Measurements from ENCODE around the gene KLHL6.

Gene KLHL6

DNA sequence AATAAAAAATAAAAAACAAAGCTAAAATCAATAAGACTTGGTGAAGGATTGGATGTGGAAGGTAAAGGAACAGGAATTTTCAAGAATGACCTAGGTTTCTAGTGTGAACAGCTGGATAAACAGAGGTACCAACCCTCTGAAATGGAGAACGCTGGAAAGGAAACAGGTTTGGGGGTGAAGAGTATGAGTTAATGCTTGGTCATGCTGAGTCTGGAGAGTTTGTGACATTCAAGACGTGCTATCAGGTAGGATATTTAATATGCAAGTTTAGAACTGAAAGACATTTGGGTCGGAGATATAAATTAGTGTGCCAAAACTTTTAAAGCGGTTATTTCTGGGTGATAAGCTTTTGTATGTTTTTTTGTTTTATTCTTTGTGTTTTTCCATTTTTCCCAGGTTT lies 11.4 kb upstream of the KLHL6 start:
- no peak for DNase-seq (ENCODE audit: low spot score)

DNA sequence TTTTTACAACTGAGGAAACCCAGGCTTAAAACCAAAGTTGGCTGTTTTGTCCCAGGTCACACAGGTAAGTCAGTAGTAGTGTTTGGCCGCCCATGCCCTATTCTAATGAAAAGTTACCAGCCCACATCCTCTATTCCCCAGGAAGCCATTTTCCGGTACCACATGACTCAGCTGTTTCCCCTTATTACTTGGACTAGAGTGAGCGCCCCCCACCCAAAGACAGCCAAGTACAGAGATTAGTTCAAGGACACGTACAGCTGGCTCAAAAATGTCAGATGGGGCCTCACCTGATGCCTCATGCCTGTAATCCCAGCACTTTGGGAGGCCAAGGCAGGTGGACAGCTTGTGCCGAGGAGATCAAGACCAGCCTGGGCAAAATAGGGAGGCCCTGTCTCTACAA lies 8.5 kb upstream of the KLHL6 start:
- no peak for DNase-seq (ENCODE audit: low spot score)

DNA sequence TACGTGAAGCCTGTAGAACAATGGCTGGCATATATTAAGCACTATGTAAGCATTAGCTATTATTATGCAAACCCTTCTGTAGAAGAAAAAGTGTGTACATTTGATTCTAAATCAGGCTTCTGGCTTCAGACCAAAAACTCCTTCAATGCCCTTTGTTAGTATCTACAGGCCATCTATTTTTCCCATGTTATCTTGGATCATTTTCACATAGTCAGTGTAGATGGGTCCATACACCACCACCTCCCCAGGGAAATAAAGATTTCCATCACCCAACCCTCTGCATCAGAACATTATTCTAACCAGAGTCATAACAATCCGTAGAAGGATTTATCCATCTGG lies 8.0 kb upstream of the KLHL6 start:
- DNase-seq (ENCODE audit: low spot score) = no peak

DNA sequence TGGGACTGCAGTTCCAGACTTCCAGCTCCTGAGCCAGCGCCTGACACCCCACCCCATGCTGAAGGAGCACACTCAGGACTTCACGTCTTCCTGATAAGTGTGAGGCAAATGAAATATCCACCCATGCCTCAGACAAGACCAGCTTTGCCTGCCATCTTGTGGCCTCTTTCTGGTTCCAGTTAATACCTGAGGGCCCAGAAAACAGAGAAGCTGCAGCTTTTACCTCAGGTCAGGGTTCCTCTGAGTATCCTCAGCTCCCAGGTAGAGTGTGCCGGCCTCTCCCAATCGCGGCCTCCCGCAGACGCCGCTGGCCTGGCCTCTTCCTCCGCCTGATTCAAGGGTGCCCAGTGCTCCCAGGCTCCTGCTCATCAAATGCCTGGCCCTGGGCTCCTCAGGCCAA lies 5.1 kb upstream of the KLHL6 start:
- DNase-seq (ENCODE audit: low spot score) = no peak

DNA sequence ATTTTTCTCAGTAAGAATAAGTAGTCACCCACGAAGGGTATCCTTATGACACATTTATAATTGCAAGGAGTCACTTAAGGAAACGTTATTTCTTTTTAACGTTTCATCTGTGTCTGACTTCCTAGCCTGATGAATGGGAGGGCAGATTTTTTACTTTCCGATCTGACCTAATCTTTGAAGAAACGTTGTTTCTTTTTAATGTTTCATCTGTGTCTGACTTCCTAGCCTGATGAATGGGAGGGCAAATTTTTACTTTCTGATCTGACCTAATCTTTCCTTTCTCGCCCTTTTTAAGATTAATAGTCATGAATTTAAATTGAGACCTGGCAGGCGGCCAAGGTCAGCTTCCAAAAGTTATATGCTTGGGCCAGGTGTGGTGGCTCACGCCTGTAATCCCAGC lies 3.0 kb upstream of the KLHL6 start:
- DNase-seq (ENCODE audit: low spot score) = no peak

DNA sequence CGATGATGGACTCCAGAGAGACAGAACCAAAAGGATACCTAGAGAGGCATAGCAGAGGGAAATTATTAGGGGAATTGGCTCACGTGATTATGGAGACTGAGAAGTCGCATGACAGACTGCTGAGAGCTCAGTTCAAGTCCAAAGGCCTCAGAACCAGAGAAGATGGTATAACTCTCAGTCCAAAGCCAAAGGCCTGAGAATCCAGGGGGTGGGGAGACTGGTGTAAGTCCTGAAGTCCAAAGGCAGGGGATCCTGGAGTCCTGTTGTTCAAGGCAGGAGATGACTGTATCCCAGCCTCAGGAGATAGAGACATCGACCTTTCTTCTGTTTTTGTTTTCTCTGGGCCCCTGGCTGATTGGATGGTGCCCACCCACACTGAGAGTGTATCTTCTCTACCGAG lies 1.2 kb upstream of the KLHL6 start:
- DNase-seq (ENCODE audit: low spot score) = no peak

DNA sequence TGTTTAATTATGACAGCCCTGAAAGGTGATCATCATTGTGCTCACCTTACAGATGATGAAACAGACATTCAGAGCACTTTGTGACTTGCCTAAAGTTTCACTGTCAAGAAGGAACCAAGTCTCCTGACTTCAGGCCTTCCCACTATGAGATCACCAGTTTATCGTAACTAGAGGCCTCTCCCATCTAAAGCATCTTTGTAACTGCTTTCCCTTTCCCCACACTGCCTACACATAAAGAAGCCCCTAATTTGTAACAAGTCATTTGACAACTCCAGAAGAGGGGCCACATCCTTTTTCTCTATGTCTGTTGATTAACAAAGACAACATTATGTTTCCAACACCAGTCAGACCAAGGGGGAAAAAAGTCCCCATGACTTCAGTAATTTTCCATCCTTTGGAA lies 1.1 kb downstream of the KLHL6 start:
- no peak for DNase-seq (ENCODE audit: low spot score)

DNA sequence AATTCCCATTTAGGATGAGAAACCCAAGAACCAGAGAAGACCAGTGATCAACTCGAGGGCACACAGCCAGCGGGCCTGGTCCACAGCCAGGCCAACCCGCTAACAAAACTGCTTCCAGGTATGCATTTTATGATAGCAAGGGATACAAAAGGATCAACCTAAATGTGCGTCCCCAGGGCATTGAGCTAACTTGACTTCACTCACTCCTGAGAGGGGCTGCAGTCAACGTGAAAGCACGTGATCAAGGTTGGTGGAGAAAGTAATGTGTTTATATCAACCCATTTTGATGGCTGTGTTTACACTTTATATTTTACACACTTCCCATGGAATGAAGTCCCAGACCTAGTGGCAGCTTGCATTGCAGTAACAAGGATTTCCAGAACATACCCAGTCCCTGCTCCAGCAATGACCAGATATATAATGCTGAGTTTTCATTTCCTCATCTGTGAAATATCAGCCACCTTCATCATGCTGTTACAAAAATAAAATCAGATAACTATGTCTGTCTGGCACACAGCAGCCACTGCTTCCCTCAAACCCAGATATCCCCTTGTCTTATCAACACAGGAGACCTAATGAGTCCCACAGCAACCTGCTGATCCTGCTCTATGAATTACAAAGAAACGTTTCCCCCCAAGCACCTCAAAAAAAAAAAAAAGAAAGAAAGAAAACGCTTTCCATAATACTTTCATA lies 2.0 kb downstream of the KLHL6 start:
- DNase-seq (ENCODE audit: low spot score) = no peak

DNA sequence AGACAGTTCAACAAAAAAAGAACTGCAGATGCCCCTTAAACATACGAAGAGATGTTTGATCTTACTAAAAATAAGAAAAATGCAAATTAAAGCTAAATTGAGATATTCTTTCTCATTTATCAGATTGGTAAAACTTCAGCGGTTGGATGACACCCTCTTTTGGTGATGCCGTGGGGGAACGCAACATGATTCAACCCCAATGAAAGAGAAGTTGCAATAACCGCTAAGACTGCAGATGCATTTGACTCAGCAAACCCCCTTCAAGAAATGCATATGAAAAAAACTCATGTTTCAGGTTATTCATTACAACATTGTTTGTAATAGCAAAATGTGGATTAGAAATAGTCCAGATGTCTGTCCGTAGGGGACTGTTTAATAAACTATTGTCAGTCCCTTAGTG lies 3.6 kb downstream of the KLHL6 start:
- DNase-seq (ENCODE audit: low spot score) = no peak

DNA sequence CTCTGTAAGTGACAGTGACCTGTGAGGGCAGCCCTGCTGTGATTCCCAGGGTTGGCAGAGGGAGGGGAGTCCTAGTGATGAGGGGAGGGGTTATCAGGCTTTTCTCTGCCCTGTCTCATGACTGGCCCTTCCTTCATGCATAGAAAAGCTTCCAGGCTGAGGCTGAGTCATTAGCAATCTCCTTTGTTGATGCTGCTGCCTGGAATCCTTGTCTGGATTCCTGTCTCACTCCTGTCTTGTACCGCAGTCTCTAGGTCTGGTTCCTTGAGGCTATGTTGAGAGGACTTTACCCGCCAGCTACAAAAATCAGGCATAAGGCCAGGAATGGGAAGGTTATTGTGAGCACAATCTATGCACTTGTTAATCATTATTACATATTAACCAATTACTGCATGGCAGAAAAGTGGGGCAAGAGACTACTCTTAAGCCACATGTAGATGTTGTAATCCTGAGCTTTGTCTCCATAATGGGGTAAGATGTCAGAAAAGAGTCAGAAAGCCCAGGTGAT lies 7.2 kb downstream of the KLHL6 start:
- no peak for DNase-seq (ENCODE audit: low spot score)

DNA sequence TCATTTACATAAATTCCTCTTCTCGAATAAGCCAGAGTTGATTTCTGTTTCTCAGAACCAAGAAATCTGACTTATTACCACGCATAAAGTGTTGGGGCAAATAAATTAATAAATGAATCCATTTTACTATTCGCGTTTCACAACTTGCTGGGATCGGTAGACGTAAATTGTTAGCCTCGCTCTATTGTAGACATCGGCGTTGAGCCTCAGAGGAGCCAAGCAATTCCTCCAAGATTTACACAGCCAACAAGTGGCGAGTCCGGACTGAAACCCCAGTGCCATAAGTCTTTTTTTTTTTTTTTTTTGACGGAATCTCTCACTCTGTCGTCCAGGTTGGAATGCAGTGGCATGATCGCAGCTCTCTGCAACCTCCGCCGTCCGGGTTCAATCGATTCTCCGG lies 8.9 kb downstream of the KLHL6 start:
- no peak for DNase-seq (ENCODE audit: low spot score)

DNA sequence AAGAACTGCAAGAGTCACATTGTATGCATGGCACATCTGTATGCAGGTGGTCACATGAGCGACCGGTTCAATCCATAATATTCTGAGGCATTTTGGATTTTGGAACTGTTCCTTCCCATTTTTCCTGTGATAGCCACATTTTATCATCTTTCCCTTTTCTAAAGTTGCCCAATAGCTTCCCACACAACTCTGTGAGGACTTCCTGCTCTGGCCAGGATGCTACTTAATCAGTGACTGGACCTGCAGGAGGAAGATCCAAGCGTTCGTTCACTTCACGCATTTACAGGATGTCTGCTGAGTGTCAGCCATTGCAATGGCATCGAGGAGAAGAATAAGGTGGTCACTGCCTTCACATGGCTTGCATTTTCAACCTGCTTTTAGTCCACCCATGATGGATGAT lies 9.8 kb downstream of the KLHL6 start:
- DNase-seq (ENCODE audit: low spot score) = no peak

DNA sequence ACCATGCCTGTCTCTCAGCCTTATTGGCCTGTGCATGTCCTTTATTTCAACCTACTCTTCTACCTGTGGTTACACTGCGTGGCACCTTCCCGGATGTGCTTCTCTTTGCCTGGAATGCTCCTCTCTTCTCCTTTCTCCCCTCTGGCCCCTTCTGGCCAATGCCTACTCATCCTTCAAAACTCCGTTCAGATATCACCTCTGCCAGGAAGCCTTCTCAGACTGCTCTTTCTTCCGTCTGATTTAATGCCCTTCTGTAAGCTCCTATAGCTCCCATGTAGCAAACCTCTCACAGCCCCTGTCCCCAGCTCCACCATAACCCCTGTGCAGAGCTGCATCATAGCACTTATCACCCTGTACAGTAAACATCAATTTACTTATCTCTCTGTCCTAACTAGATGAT lies 13.2 kb downstream of the KLHL6 start:
- no peak for DNase-seq (ENCODE audit: low spot score)

DNA sequence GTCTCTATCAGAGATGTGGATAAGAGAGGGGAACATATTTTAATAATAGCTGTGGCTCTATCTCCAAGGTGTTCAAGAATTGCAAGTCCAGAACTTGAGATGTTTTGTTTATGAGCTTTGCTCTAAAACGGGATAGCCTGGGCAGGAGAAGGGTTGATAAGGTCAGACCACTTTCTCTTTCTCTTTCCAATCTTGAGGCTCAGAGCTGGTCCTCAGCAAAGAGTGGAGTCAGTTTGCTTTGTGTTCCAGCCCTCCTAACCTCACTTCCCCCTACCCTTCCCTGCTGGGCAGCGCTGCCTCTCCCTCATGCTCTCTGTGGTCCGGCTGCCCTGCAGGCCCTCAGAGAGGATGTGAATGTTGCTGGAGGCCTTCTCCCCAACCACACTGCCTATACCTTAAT lies 13.8 kb downstream of the KLHL6 start:
- no peak for DNase-seq (ENCODE audit: low spot score)

DNA sequence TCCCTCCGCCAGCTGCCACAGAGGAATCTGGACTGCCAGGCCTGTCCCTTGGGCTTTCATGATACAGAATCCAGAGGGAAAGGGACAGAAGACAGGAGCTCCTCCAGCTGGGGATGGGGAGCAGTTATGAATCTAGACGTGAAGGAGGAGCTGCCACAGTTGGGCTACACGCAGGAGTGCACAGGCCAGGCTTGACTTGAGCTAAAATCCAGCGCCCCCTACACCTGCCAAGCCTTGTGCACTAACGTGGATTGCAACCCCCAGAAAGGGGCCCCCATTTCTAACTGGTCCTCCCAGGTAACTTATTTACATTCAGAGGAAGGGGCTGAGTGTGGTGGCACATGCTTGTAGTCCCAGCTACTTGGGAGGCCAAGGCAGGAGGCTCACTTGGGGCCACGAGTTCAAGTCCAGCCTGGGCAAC lies 14.3 kb downstream of the KLHL6 start:
- DNase-seq (ENCODE audit: low spot score) = no peak

DNA sequence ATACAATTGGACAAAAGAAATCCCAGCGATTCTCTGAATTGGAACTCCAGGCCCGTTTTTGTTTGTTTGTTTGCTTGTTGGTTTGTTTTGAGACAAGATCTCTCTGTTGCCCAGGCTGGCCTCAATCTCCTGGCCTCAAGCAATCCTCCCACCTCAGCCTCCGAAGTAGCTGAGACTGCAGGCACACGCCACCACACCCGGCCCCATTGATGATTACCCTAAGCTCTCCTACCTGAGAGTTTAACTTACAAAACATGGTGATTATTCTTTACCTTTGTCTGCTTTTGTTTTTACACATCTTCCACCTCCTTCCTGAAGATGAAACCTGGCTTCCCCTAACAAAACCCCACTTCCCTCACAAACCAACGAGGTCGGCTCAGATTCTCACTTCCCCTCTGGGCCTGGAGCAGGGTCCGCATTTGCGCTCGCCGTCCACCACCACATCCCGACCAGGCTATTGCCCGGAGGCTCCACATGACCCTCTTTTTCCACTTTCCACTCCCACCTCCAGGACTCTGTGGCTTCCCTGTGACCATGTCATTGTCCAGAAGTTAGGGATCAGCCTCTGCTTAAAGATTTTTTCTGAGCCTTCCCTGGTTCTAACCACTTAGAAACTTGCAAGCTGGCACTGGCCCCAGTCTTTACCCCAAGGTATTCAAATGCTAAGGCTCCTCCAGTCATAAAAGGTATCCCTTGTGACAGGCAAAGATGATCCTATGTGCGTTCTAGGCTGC lies 14.8 kb downstream of the KLHL6 start:
- DNase-seq (ENCODE audit: low spot score) = no peak

DNA sequence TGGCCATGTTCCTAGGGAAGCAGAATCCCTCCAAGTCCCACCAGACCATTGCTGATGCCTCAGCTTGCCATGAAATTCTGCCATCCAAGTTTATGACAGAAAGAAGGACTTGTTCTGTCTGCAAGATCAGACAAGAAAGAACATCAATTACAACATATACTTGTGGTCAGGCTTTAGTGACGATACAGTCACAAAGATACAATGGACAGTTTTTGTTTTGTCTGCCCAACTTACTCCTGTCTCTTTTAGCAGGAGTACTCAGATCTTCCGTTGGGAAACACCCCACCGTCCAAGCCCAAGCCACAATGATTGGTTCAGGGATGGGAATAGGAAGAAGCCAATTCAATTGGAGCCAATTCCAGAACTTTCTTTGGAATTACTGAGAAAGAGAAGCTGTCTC lies 15.7 kb downstream of the KLHL6 start:
- DNase-seq (ENCODE audit: low spot score) = no peak

DNA sequence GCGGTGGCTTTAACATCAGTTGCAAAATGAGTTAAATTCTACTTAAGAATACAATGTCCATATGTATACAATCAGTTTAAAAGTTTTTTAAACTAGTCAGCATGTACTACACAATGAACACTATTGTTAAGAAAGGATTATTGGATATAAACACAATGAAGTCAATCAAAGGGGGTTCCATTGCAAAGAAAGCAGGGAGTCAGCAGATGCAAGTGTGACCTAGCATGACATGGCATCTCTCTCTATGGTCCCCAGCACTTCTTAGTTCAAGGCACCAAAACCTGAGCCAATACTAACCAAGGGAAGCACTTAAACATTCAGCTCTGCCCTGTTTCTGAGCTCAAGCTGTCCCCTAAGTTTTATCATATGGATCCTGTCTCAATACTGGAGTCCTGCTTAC lies 17.0 kb downstream of the KLHL6 start:
- no peak for DNase-seq (ENCODE audit: low spot score)

DNA sequence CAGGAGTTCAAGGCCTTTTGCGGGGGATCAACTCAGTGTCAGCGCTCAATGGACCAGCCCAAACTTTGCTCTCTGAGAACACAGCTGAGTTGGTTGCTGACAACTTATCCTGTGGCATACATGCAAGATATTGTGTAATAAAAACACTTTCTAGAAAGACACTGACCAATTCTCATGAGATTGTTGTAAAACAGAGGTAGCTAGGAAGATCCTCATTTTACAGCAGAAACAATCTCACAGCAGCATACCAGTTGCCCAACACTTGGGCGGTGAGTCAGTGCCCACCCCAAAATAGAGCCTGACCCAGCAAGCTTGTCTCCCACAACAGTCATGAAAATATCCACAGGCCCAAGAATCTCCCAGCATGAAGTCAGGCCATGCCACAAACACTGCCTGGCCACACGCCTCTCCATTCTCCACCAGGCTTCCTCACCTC lies 18.2 kb downstream of the KLHL6 start:
- DNase-seq (ENCODE audit: low spot score) = no peak

DNA sequence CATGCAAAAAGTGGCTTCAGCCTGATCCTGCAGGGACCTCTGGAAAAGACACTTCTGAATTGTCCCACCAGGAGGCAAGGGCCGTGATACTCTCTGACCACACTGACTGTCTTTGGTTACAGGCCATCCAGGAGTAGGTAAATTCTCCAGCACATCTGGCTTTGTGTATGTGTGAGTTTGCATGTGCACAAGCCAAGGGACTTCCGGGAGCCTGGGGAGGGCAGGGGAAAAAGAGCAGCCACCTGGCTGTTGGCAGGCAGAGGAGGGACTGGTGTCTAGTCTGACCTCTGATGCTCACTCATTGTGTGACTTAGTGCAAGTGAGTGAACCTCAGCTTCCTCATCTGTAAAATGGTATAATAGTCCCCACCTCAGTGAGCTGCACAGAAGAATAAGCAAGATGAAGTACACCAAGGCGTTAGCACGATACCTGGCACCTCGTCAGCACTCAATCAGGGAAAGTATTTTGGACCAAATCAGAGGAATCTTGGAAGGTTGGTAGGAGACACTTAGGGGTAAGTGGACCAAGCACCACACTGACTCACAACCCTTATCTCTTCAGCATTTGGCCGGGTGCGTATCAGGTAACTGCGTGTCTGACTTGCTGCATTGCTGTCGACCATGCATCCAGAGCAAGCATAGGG lies 19.1 kb downstream of the KLHL6 start:
- DNase-seq (ENCODE audit: low spot score) = no peak

DNA sequence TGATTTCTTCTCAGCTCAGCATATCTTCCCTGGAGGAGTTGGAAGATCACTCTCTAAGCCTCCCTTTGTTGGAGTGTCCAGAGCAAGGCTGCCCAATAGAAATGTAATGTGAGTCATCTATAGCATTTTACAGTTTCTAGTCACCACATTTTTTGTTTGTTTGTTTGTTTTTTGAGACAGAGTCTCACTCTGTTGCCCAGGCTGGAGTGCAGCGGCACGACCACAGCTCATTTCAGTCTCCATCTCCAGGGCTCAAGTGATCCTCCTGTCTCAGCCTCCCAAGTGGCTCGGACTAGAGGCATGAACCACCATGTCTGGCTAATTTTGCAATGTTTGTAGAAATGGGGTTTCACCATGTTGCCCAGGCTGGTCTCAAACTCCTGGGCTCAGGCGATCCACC lies 21.3 kb downstream of the KLHL6 start:
- DNase-seq (ENCODE audit: low spot score) = no peak

DNA sequence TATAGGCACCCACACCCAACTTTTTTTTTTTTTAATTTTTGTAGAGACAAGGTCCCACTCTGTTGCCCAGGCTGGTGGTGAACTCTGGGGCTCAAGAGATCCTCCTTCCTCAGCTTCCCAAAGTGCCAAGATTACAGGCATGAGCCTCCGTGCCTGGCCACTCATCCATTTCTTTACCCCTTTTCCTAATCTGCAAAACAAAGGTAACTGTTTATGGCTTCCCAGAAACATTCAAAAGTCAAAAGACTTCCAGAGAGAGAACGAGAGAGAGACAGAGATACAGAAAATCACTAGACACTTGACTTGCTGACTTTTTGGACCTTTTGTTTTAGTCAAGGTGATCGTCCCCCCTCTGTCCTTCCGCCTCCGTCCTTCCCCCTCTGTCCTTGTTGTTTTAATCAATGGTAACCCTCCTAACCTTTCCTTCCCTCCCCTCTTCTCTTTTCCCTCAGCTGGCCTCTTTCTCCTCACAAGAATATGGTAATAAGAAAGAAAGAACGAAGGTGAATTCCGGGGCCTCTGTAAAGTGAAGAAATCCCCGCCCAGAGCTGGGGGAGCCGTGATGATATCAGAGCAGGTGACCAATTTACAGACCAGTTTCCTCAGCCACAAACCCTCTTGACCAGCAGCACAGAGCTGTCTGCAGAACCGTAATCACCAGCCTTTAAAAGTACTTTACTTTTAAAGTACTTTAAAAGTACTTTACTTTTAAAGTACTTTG lies 21.9 kb downstream of the KLHL6 start:
- no peak for DNase-seq (ENCODE audit: low spot score)

Measured in putamen (tissue), 1 donor.